GM12864 (cell line): ENCODE results near the gene ZNF280B.
"Not testable (repeated sequence)": the region's sequence is repeated elsewhere in the genome, so short reads cannot be mapped to it uniquely, and the experiment has no call there.

Experiments used
- DNase-seq: peaks from one replicate; pipeline ENCODE4 v3.0.0-alpha.2; 2011; ENCODE audit warnings: low read depth
- H3K4me3 ChIP-seq: 2 replicates; pipeline ENCODE4 v1.5.1; 2011; ENCODE audit warnings: mild to moderate bottlenecking, low read depth, low read length, control low read depth
- CTCF ChIP-seq: IDR thresholded peaks from 2 replicates; pipeline ENCODE4 v1.5.1; 2011; ENCODE audit warnings: low read depth, mild to moderate bottlenecking, moderate library complexity, low read length, control low read depth, inconsistent platforms; ENCODE audit errors: missing control alignments

ZNF280B gene

GRCh38 chr22:22516992-22517391 lies 8.4 kb upstream of the ZNF280B start:
- H3K4me3 ChIP-seq, result no peak overlapping the region
- no peak for DNase-seq
- no peak for TF ChIP-seq CTCF

DNA sequence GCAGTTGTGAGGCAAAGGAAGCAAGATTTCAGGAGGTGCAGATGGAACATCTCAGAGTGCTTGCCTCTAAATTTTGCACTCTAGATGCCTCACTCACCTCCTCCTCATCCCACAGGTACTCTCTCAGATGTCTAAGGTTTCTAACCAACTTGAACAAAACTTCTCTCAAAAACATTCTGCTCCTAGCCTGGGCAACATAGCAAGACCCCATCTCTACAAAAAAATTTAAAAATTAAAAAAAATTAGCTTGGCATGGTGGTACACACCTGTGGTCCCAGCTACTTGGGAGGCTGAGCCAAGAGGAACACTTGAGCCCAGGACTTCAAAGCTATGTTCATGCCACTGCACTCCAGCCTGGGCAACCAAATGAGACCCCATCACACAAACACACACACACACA lies 7.3 kb upstream of the ZNF280B start:
- no peak overlapping the region for H3K4me3 ChIP-seq
- TF ChIP-seq CTCF, result no peak
- DNase-seq, result no peak

GRCh38 chr22:22514431-22514830 lies 5.9 kb upstream of the ZNF280B start:
- H3K4me3 ChIP-seq, DNase-seq: not testable (repeated sequence)

DNA sequence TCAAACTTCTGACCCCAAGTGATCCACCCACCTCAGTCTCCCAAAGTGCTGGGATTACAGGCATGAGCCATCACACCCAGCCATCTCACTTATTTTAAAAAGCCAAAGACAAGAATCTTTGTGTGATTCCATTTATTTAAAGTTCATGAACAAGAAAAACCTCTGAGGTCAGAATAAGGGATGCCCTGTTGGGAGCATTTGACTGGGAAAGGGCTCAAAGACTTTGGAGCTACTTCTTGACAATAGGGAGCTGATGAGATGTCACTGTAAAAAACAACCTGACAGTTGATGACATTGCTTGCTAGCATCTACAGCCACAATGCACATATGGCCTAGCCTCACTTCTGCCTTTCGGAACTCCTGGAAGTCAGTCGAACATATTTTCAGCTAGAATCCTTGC lies 5.1 kb upstream of the ZNF280B start:
- no peak for TF ChIP-seq CTCF
- no peak overlapping the region for H3K4me3 ChIP-seq

GRCh38 chr22:22512951-22513350 lies 4.4 kb upstream of the ZNF280B start:
- H3K4me3 ChIP-seq, result no peak overlapping the region
- no peak for TF ChIP-seq CTCF
- DNase-seq, result no peak

More for the DNA sequence above, 5.1 kb upstream of the ZNF280B start:
- no peak for DNase-seq

- H3K4me3 ChIP-seq, DNase-seq: not testable (repeated sequence)
These were observed 2.3 kb upstream of the ZNF280B start for GRCh38 chr22:22510833-22511232.

DNA sequence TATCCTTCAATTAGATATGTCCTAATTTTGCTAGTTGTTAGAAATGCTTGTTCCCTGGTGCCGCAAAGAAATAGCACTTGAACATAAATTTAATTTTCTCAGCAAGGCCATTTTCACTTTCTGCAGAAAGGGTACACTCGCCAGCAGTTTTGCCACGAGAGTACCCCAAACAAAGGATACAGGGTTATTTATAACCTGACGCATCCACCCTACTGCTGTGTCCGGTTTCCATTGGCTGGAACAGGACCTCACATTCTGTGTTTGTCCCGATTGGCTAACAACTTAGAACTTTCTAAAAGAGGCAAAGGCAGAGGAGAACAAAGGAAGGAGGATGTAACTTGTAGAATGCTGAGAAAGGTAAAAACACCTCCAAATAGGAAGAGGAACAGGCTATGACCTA lies 1.4 kb upstream of the ZNF280B start:
- DNase-seq, H3K4me3 ChIP-seq: not testable (repeated sequence)

DNA sequence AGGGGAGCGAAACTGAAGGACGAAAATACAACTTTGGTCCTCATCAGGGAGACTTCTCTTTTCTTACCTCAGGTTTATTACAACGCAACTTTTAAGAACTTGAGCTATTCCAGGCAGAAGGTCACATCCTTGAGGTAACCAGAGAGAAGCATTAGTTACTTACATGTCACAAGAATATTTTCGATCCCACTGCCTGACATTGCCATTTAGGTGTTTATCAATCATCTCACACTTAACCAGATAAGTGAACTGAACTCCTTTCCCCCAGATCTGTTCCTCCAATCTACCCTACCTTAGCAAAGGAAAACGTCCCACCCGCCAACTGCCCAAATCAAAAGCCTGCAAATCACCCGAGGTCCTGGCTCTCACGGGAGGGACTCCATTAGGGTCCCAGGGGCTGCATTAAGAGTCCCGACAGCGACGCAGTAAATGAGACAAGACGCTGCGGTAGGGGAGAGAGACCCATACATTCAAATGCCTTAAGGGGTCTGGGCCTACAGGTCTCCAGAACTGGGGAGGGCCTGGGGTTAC lies 734 bp downstream of the ZNF280B start:
- TF ChIP-seq CTCF, result no peak
- peak overlapping the region; percentile 89 for H3K4me3 ChIP-seq
- DNase-seq, result no peak

DNA sequence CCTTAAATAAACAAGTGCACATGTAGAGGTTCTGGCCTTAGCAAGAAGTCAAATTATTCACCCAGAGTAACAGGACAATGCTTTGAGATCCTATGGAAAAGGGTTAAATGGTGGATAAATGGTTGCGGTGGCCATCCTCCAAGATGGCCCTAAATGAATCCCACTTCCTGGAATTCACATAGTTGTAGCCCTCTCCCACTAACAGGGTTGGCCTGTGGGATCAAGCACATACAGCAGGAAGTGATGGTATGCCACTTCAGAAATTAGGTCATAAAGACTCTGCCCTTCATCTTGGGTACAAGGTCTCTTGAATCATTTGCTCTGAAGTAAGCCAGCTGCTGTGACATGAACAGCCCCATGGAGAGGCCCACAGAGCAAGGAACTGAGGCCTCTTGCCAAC lies 1.8 kb downstream of the ZNF280B start:
- DNase-seq, result no peak
- no peak for TF ChIP-seq CTCF
- H3K4me3 ChIP-seq, result no peak overlapping the region
